ENCODE results near the gene TEAD2.

GRCh38 chr19:49395581-49396407 is 33.6 kb upstream of the TEAD2 start:
- no peak for TF ChIP-seq CTCF (conservative IDR thresholded peaks at IDR 0.05; ENCODE audit: low read depth, low read length)
- TF ChIP-seq EZH2 (IDR thresholded peaks at IDR 0.05; ENCODE audit: borderline replicate concordance, low read depth, low read length, poor library complexity, severe bottlenecking), result no peak
